H1 (cell line): Measurements from ENCODE around the gene LINC00632. TPM values are rescaled to one million over a fixed set of nuclear protein-coding genes. Genes with fewer than 3 reads are reported as not detected.

Experiments used
- CTCF ChIA-PET: fragments of 300-600 bp; sonication (Branson Sonifier 250); formaldehyde crosslinking; loops from one replicate; lab custom pipeline; 2021; ENCODE audit not compliant: partially characterized antibody; lab: Charles Lee
- POLR2A ChIA-PET: fragments of 300-600 bp; sonication (Branson Sonifier 250); formaldehyde crosslinking; loops from one replicate; lab custom pipeline; 2021; ENCODE audit warnings: inconsistent platforms; ENCODE audit not compliant: partially characterized antibody; lab: Charles Lee
- DNase-seq, 2 experiments: peaks; one replicate each; pipeline versions ENCODE4 v3.0.0 to v3.0.0-alpha.2; 2010 to 2022; ENCODE audit warnings: low spot score in 2 of 2, low read depth in 1 of 2, mixed read lengths in 1 of 2
- FAIRE-seq: peaks from 2 replicates; lab custom pipeline; 2011; peaks lifted over from hg19 to GRCh38; lab: Jason Lieb, UNC
- H2AFZ ChIP-seq: 2 replicates; pipeline ENCODE4 v1.8.1; 2012; ENCODE audit warnings: low read length, inconsistent platforms
- H2AK5ac ChIP-seq: 2 replicates; pipeline ENCODE4 v1.6.1; 2013; ENCODE audit warnings: low read depth, low read length
- H2BK120ac ChIP-seq: replicated peaks from 2 replicates; pipeline ENCODE3; 2013; ENCODE audit warnings: low read depth, low read length, inconsistent platforms
- H2BK12ac ChIP-seq: 2 replicates; pipeline ENCODE4 v1.6.1; 2013; ENCODE audit warnings: low read depth, low read length
- H2BK15ac ChIP-seq: 2 replicates; pipeline ENCODE4 v1.6.1; 2013; ENCODE audit warnings: low read length
- H2BK20ac ChIP-seq: 2 replicates; pipeline ENCODE4 v1.6.1; 2013; ENCODE audit warnings: low read length
- H2BK5ac ChIP-seq: 2 replicates; pipeline ENCODE4 v1.6.1; 2013; ENCODE audit warnings: low read depth, low read length
- H3K14ac ChIP-seq: 2 replicates; pipeline ENCODE4 v1.6.1; 2013; ENCODE audit warnings: inconsistent platforms; ENCODE audit not compliant: insufficient read length
- H3K18ac ChIP-seq: 2 replicates; pipeline ENCODE4 v1.6.1; 2013; ENCODE audit warnings: low read length; ENCODE audit errors: extremely low read depth
- H3K23ac ChIP-seq: 2 replicates; pipeline ENCODE4 v1.6.1; 2013; ENCODE audit warnings: inconsistent platforms; ENCODE audit not compliant: insufficient read length
- H3K23me2 ChIP-seq: 2 replicates; pipeline ENCODE4 v1.6.1; 2013; ENCODE audit warnings: low read depth, low read length
- H3K27ac ChIP-seq: 2 replicates; pipeline ENCODE4 v1.6.1; 2011; ENCODE audit warnings: low read depth, low read length, inconsistent platforms
- H3K27me3 ChIP-seq, 4 experiments: replicated peaks in 1 of 4; 1 replicate in 1 of 4; 2 replicates in 3 of 4; pipeline versions ENCODE4 v1.6.1 to v1.8.1; 2011 to 2013; ENCODE audit warnings: low read length in 3 of 4, mild to moderate bottlenecking in 3 of 4, inconsistent platforms in 2 of 4, mixed read lengths in 2 of 4, moderate library complexity in 1 of 4; ENCODE audit not compliant: control insufficient read depth in 3 of 4, insufficient read depth in 3 of 4; ENCODE audit errors: extremely low read depth in 1 of 4
- H3K36me3 ChIP-seq, 4 experiments: 2 replicates each; pipeline versions ENCODE4 v1.6.1 to v1.8.1; 2011 to 2013; ENCODE audit warnings: mild to moderate bottlenecking in 4 of 4, low read length in 3 of 4, moderate library complexity in 2 of 4, control low read depth in 1 of 4, inconsistent platforms in 1 of 4; ENCODE audit not compliant: insufficient read depth in 4 of 4, control insufficient read depth in 2 of 4
- H3K4ac ChIP-seq: replicated peaks from 2 replicates; pipeline ENCODE3; 2013; ENCODE audit warnings: low read length, low read depth, mixed read lengths, inconsistent platforms; ENCODE audit not compliant: insufficient read length
- H3K4me1 ChIP-seq, 4 experiments: replicated peaks in 1 of 4; 1 replicate in 1 of 4; 2 replicates in 3 of 4; pipeline versions ENCODE4 v1.6.1 to v1.8.1; 2011 to 2013; ENCODE audit warnings: low read length in 3 of 4, inconsistent platforms in 2 of 4, mixed read lengths in 1 of 4; ENCODE audit not compliant: insufficient read depth in 4 of 4, control insufficient read depth in 3 of 4
- H3K4me2 ChIP-seq, 2 experiments: 2 replicates each; pipeline versions ENCODE4 v1.6.1 to v1.8.1; 2011 to 2013; ENCODE audit warnings: low read depth in 2 of 2, low read length in 2 of 2, control low read depth in 1 of 2, inconsistent platforms in 1 of 2, mild to moderate bottlenecking in 1 of 2; ENCODE audit not compliant: insufficient read depth in 1 of 2
- H3K4me3 ChIP-seq, 4 experiments: fragments of 200-600, 300-600 bp in 1 of 4; sonication (generic), shearing (Covaris generic), sonication (Bioruptor Twin) in 1 of 4; 2 replicates each; pipeline versions ENCODE4 v1.5.1 to v1.8.1; 2011 to 2016; ENCODE audit warnings: low read length in 4 of 4, low read depth in 3 of 4, control low read depth in 2 of 4, inconsistent platforms in 2 of 4, mild to moderate bottlenecking in 2 of 4, mixed read lengths in 1 of 4, moderate library complexity in 1 of 4; ENCODE audit not compliant: insufficient read depth in 2 of 4; ENCODE audit errors: extremely low read depth in 1 of 4
- H3K56ac ChIP-seq: replicated peaks from 2 replicates; pipeline ENCODE3; 2013; ENCODE audit warnings: low read depth, mild to moderate bottlenecking, mixed read lengths, low read length, inconsistent platforms; ENCODE audit not compliant: insufficient read length
- H3K79me1 ChIP-seq: 2 replicates; pipeline ENCODE4 v1.6.1; 2013; ENCODE audit warnings: low read depth, low read length, control low read depth
- H3K79me2 ChIP-seq, 2 experiments: 2 replicates each; pipeline versions ENCODE4 v1.6.1 to v1.8.1; 2012 to 2013; ENCODE audit warnings: low read length in 2 of 2, mild to moderate bottlenecking in 2 of 2, inconsistent platforms in 1 of 2; ENCODE audit not compliant: insufficient read depth in 2 of 2, control insufficient read depth in 1 of 2
- H3K9ac ChIP-seq, 4 experiments: replicated peaks in 1 of 4; 1 replicate in 1 of 4; 2 replicates in 3 of 4; pipeline versions ENCODE4 v1.6.1 to v1.8.1; 2011 to 2013; ENCODE audit warnings: low read depth in 3 of 4, low read length in 3 of 4, control low read depth in 2 of 4, mild to moderate bottlenecking in 2 of 4, moderate library complexity in 2 of 4, inconsistent platforms in 1 of 4; ENCODE audit errors: extremely low read depth in 1 of 4
- H3K9me3 ChIP-seq, 2 experiments: 2 replicates each; pipeline versions ENCODE4 v1.6.1 to v1.8.1; 2012 to 2013; ENCODE audit warnings: mild to moderate bottlenecking in 2 of 2, moderate library complexity in 2 of 2, control low read depth in 1 of 2, inconsistent platforms in 1 of 2, low read depth in 1 of 2, low read length in 1 of 2, mixed read lengths in 1 of 2; ENCODE audit not compliant: insufficient read depth in 2 of 2
- H4K20me1 ChIP-seq, 2 experiments: replicated peaks in 1 of 2; 2 replicates each; pipeline versions ENCODE3 to v1.8.1; 2011 to 2013; ENCODE audit warnings: inconsistent platforms in 2 of 2, low read length in 2 of 2, mild to moderate bottlenecking in 1 of 2; ENCODE audit not compliant: insufficient read depth in 2 of 2, control insufficient read depth in 1 of 2
- H4K5ac ChIP-seq: 2 replicates; pipeline ENCODE4 v1.6.1; 2013; ENCODE audit warnings: low read length, low read depth, mixed read lengths, inconsistent platforms; ENCODE audit not compliant: insufficient read length
- H4K8ac ChIP-seq: 2 replicates; pipeline ENCODE4 v1.8.0; 2013; ENCODE audit warnings: mild to moderate bottlenecking, moderate library complexity, low read length, inconsistent platforms; ENCODE audit not compliant: insufficient read depth; ENCODE audit errors: extremely low read depth
- H4K91ac ChIP-seq: replicated peaks from 2 replicates; pipeline ENCODE3; 2013; ENCODE audit warnings: low read length, mixed read lengths, inconsistent platforms; ENCODE audit not compliant: insufficient read length
- BACH1 ChIP-seq: IDR thresholded peaks from 2 replicates; pipeline ENCODE4 v1.6.1; 2012; ENCODE audit warnings: low read length, improper control_type of control experiment
- CBX5 ChIP-seq: fragments of 300-800, 300-1000 bp; sonication (generic); IDR thresholded peaks from 2 replicates; pipeline ENCODE4 v1.7.1; 2016; ENCODE audit warnings: antibody characterized with exemption, low read length, low read depth
- CHD2 ChIP-seq: IDR thresholded peaks from 2 replicates; pipeline ENCODE4 v1.6.1; 2012; ENCODE audit warnings: low read length, improper control_type of control experiment
- KDM1A ChIP-seq: fragments of 200-600, 300-600 bp; sonication (generic); IDR thresholded peaks from 2 replicates; pipeline ENCODE4 v1.7.1; 2016; ENCODE audit warnings: mild to moderate bottlenecking, low read length, borderline replicate concordance
- MAFK ChIP-seq: IDR thresholded peaks from 2 replicates; pipeline ENCODE4 v1.6.1; 2012; ENCODE audit warnings: low read depth, mild to moderate bottlenecking, improper control_type of control experiment, low read length
- NRF1 ChIP-seq: IDR thresholded peaks from 2 replicates; pipeline ENCODE4 v1.6.1; 2011; ENCODE audit warnings: mild to moderate bottlenecking, low read depth, low read length, improper control_type of control experiment
- RBBP5 ChIP-seq: IDR thresholded peaks from 2 replicates; pipeline ENCODE4 v1.7.1; 2012; ENCODE audit warnings: low read depth, mild to moderate bottlenecking, inconsistent platforms, low read length, moderate library complexity, borderline replicate concordance
- RNF2 ChIP-seq: fragments of 200-900, 300-1000 bp; sonication (generic); IDR thresholded peaks from 2 replicates; pipeline ENCODE4 v1.7.1; 2016; ENCODE audit warnings: borderline replicate concordance, low read depth, mild to moderate bottlenecking, antibody characterized with exemption, low read length; ENCODE audit not compliant: poor library complexity, severe bottlenecking; ENCODE audit errors: missing control alignments
- SIN3A ChIP-seq, 2 experiments: IDR thresholded peaks in 1 of 2; conservative IDR thresholded peaks in 1 of 2; 2 replicates each; pipeline ENCODE4 v1.6.1; 2011 to 2012; ENCODE audit warnings: low read length in 2 of 2, improper control_type of control experiment in 1 of 2, low read depth in 1 of 2, mild to moderate bottlenecking in 1 of 2
- SP1 ChIP-seq: IDR thresholded peaks from 2 replicates; pipeline ENCODE4 v1.6.1; 2011; ENCODE audit warnings: low read depth, low read length
- SP2 ChIP-seq: IDR thresholded peaks from 2 replicates; pipeline ENCODE4 v1.6.1; 2012; ENCODE audit warnings: mild to moderate bottlenecking, low read length, inconsistent platforms
- TCF12 ChIP-seq: IDR thresholded peaks from 2 replicates; pipeline ENCODE4 v1.6.1; 2011; ENCODE audit warnings: low read depth, mild to moderate bottlenecking, low read length
- TEAD4 ChIP-seq: IDR thresholded peaks from 2 replicates; pipeline ENCODE4 v1.6.1; 2012; ENCODE audit warnings: low read depth, low read length, inconsistent platforms, mixed read lengths
- YY1 ChIP-seq: IDR thresholded peaks from 2 replicates; pipeline ENCODE4 v1.6.1; 2011; ENCODE audit warnings: low read depth, mild to moderate bottlenecking, low read length
- WGBS, 2 experiments: shearing (Covaris generic) in 1 of 2; methylation state at CpG; one replicate each; pipeline versions ENCODE4 v1.1.6 to v1.1.7; 2013 to 2015; ENCODE audit warnings: low lambda C conversion rate in 2 of 2, mixed read lengths in 2 of 2, inconsistent platforms in 1 of 2, low coverage in 1 of 2, missing lambda C conversion rate in 1 of 2; ENCODE audit not compliant: insufficient replicate concordance in 2 of 2, insufficient coverage in 1 of 2, insufficient read length in 1 of 2; ENCODE audit errors: extremely low coverage in 1 of 2, missing lambda C conversion rate in 1 of 2; 5-methylcytosine and 5-hydroxymethylcytosine counted together
- polyA plus RNA-seq, 7 experiments: library from polyadenylated mRNA; depleted of rRNA in 3 of 7; stranded (reverse) in 5 of 7; unstranded in 2 of 7; fragments of >200 nt in 5 of 7; fragments of 200-250 nt in 2 of 7; gene quantifications; 1 replicate in 5 of 7; 2 replicates in 1 of 7; 4 replicates in 1 of 7; pipeline versions ENCODE4 v1.2.1 to v1.2.3, GENCODE V29; 2011 to 2013; ENCODE audit warnings: missing spikeins in 2 of 7, mixed read lengths in 2 of 7
- total RNA-seq: library from RNA; stranded (reverse); fragmentation: NEBNext Ultra II Directional; extraction: Animal tissue kit (Norgen Biotek cat#: 25700); gene quantifications from 2 replicates; pipeline ENCODE4 v1.2.1, GENCODE V29; 2021

LINC00632 gene
- total and polyA plus RNA-seq, 2 of the 8 experiments (the other 6 are each of a cell fraction or from before 2014, with no cell fraction given) = 24.5 to 85.1 TPM

DNA sequence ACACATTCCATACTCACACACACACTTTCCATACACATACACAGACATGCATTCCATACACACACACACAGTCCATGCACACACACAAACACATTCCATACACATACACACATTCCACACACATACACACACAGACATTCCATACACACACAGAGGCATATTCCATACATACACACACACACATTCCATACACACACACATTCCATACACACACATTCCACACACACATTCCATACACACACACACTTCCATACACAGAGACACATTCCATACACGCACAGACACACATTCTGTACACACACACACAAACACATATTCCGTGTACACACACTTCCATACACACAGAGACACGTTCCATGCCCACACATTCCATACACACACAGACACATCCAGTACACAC is 14.8 kb downstream of the LINC00632 start:
- Histone ChIP-seq H3K79me2 (no peaks in the 10 kb centered on the region; a peak in 1 of 4 replicates), H3K23me2 (peaks cover 23% of the 10 kb centered on the region; the same call in 1 of the 2 replicates), H3K4ac (no peak overlapping the region), H2BK12ac (peak overlapping the region; percentile 94; the same call in 1 of the 2 replicates), H4K5ac (no peak overlapping the region), H4K91ac (no peak overlapping the region), H2BK15ac (no peak overlapping the region), H2AK5ac (peak overlapping the region; percentile 100; the same call in 1 of the 2 replicates), H2BK5ac (peak overlapping the region; percentile 56; the same call in 1 of the 2 replicates), H2BK120ac (no peak overlapping the region), H3K23ac (no peak overlapping the region), H4K8ac (no peak overlapping the region), H3K9ac (no peak overlapping the region), H2BK20ac (no peak overlapping the region), H3K79me1 (no peaks in the 10 kb centered on the region), H3K56ac (peak overlapping the region; percentile 90), H3K27me3 (no peaks in the 10 kb centered on the region), H3K14ac (no peak overlapping the region), H2AFZ (no peak overlapping the region), H3K4me2 (no peak overlapping the region), H3K4me1 (no peaks in the 10 kb centered on the region), H3K36me3 (peaks cover 0 to 9% (median 0%) of the 10 kb centered on the region in 4 experiments; a peak in 3 of 8 replicates), H3K27ac (no peak overlapping the region), H4K20me1 (peaks cover 0 to 8% of the 10 kb centered on the region in 2 experiments), H3K4me3 (no peak overlapping the region), H3K18ac (no peak overlapping the region), H3K9me3 (no peaks in the 10 kb centered on the region)
- FAIRE-seq (no peak), DNase-seq (no peak)
- 84% methylated on average over 3 of the region's 3 CpGs; no CpG with 5 or more reads in 1 of the 2 experiments for WGBS, 2 experiments
- no peak for TF ChIP-seq CBX5
- TF ChIP-seq RBBP5 = no peak
- no peak for TF ChIP-seq RNF2
- TF ChIP-seq TEAD4 = no peak
- no peak for TF ChIP-seq KDM1A
- no peak for TF ChIP-seq NRF1
- TF ChIP-seq BACH1 = no peak
- TF ChIP-seq SP2 = no peak
- no peak for TF ChIP-seq SIN3A (conservative IDR thresholded peaks at IDR 0.05 in 1 of 2, IDR thresholded peaks at IDR 0.05 in 1 of 2; ENCODE audit: low read depth in 1 of 2, low read length in 2 of 2)
- no peak for TF ChIP-seq YY1
- TF ChIP-seq CHD2 = no peak
- no peak for TF ChIP-seq TCF12
- no peak for TF ChIP-seq MAFK
- TF ChIP-seq SP1 = no peak
- CTCF ChIA-PET = no interaction called here
- POLR2A ChIA-PET = no interaction called here
